CD4-positive, alpha-beta T cell treated with Interleukin-12 subunit alpha and Interleukin-12 subunit beta, for 1 hour (primary cell): Measurements from ENCODE around the gene TEX264.
"Not testable (repeated sequence)": the region's sequence is repeated elsewhere in the genome, so short reads cannot be mapped to it uniquely, and the experiment has no call there.

Experiments used
- DNase-seq: peaks from one replicate; pipeline ENCODE4 v3.0.0-alpha.2; 2020

The TEX264 gene

DNA sequence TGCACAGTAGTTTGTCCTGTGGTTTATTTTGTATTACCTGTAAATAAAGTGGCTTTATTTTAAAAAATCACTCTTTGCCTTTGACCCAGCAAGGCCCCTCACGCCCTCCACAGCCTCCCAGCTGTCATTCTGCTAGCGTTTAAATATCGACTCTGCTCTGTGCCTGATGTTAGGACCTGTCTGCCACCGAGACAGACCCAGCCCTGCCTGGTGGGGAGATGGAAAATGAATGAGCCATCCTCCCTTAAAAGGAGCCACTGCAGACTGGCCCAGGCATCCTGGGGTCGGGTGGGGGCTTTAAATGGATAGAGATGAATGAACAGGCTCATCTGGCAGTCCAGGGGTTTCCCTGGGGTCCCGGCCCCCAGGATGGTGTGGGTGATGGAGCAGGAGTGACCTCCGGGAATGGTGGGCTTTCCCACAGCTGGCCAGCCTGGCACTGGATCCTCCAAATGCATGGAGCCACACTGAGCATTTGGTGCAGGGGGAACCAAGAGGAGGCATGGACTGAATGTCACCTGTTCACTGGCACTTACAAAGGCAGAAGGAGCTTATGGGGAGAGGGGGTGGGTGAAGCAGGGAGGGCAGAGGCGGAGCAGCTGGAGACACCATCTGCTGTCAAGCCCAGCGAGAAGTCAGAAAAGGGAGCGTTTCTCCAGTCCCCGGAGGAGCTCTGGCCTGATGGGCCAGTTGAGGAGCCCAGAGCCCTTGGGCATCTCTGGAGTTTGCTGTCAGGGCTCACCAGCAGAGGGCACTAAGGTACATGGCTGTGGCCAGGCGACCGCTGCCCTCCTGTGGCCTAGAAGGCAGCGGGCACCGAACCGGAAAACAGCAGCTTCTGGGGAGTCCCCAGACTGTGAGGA is 47.7 kb downstream of the TEX264 start:
- DNase-seq = peak; percentile 55

DNA sequence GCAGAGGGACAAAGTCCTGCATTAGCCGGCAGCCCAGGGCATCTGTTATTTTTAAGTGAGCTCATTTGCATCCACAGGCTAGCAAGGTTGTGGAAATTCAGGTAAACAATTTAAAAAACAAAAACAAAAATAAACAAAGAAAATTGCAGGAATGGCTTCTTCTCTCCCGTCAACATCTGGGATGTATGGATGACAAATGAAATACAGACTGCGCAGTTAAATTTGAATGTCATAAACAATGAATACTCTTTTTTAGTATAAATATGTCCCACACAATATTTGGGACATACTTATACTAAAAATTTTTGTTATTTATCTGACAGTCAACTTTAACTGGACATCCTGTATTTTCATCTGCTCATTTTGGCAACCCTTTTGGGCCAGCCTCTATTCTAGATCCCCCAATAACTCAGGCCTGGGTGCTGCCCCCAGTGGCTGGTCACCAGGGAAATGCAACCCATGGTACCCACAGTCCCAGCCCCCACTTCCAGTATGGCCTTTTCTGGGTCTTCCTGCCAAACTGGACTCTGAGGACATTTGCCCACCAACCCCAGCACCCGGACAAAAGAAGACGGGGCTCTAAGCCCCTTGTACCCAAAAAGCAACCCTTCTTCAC is 48.5 kb downstream of the TEX264 start:
- DNase-seq = no peak

DNA sequence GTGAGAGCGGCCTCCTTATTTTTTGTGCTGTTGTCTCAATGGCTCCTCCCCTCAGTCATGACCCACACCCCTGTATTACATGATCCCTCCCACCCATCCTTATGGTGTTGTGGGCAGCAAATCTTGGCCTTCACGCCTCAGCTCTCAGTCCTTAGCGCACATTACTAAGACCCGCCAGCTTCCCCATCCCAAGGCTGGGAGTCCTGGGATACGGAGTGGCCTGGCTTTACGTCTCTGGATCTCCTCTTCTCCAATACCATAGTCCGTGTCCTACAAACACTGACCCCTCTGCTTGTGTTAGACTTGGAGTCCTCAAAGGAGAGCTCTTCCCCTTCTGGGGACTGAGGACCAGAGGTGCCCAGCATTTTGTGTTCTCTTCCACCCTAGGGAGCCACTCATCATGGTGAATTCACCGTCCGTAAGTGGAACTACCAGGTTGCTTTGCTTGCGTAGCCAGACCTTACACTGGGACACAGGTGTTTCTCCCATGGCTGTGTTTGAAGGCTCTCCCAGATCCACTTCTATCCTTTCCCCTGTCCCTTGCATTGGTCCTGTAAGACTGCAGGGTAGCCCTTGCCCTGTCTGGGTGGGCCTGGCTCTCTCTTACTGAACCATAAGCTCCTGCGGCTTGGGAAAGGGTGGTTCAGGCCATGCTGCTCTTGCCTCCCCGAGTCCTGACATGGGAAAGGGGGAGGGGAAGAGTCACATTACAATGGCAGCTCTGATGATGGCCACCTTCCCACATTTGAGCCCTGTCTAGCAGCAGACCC is 49.4 kb downstream of the TEX264 start:
- DNase-seq = no peak

DNA sequence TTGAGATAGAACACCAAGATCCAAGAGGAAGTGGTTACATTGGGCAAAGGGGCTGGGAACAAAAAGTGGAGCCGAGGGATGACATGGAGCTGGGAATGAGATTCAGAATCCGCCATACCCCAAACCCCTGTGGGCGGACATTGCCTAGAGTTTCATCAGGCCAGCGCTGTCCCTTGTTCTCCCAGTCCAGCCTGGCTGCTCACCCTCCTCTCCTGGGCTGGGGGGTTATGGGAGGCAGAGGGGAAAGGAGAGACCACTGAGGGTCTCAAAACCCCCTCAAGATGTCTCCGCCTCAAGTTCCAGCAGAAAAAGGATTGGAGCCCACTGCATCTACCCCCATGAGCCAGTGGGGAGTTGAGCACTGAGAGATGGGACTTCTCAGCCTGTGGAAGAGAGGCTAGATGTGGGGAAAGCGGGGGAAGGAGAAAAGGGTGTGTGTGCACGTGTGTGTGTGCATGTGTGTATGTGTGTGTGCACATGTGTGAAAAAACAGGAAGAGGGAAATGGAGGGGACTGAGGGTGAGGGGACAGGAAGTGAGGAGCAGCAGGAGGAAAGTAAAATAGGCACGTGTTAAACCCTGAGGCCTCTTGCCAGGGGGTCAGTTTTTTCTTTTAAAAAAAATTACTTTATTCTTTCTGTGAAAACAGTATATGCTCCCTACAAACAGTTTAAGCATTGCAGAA is 50.2 kb downstream of the TEX264 start:
- no peak for DNase-seq

DNA sequence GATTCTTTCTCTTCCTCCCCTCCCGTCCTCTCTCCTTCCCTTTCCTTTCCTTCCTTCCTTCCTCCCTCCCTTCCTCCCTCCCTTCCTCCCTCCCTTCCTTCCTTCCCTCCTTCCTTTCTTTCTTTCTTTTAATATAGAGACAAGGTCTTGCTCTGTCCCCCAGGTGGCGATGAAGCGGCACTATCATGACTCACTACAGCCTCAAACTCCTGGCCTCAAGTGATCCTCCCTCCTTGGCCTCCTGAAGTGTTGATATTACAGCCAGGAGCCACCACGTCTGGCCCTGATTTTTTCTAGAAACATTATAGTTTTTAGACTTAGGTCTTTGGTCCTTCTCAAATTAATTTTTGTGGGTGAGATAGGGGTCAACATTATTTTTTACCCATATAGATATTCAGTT is 51.3 kb downstream of the TEX264 start:
- no peak for DNase-seq

DNA sequence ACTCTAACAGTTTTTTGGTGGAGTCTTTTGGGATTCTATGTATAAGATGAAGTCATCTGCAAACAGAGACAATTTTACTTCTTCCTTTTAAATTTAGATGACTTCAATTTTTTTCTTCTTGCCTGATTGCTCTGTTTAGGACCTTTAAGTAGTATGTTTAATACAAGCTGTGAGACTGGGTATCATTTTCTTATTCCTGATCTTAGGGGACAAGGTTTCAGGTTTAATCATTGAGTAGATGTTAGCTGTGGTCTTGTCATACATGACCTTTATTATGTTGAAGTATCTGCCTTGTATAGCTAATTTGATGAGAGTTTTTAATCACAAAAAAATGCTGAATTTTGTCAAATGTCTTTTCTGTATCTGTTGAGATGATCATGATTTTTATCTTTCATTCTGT is 56.4 kb downstream of the TEX264 start:
- no peak for DNase-seq

DNA sequence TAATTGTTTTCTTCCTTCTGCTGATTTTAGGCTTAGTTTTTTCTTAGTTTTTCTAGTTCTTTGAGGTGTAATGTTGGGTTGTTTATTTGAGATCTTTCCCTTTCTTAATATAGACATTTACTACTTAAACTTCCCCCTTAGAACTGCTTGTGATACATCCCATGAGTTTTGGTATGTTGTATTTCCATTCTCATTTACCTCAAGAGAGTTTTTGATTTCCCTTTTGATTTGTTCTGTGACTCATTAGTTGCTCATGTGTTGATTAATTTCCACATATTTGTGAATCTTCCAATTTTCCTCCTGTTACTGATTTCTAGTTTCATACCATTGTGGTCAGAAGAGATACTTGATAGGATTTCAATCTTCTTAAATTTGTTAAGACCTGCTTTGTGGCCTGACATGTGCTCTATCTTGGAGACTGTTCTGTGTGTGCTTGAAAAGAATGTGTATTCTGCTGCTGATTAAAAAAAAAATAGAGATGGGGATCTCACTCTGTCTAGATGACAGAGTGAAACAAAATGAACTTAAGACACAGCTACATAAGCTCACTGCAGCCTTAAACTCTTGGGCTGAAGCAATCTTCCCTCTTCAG is 58.1 kb downstream of the TEX264 start:
- no peak for DNase-seq

DNA sequence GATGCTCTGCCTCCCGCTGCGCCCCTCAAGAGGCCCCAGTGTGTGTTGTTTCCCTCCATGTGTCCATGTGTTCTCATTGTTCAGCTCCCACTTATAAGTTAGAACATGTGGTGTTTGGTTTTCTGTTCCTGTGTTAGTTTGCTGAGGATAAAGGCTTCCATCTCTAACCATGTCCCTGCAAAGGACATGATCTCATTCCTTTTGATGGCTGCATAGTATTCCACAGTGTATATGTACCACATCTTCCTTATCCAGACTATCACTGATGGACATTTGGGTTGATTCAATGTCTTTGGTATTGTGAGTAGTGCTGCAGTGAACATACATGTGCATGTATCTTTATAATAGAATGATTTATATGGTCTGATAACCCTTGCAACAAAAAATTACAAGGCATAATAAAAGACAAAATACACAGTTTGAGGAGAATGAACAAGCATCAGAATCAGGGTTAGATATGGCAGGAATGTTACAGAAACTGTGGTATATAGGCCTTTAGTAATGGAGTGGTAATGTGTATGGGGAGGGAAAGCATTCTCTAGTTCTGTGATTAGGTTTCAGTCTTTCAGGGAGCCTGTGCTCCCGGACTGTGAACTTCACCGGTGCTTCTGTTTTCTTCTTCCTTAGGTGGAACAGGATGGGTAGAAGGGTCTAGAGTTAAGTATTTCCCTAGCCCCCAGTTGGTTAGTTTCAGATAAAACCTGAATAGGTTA is 63.0 kb downstream of the TEX264 start:
- DNase-seq = no peak

DNA sequence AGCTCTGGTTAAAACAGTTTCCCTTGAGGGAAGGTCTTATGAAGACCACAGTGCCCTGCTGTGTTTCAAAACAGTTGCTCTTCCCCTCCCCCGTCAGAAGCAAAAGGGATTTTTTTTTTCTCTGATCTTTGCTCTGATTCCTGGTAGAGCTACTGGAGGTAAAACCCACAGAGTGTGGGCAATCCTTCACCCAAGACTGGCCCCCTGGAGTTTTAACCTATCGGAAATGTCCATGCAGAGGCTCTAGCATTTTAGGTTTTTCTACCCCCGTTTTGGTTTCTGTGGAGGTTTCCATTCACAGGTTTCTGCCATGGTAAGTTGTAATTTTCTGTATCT is 63.5 kb downstream of the TEX264 start:
- DNase-seq = no peak

DNA sequence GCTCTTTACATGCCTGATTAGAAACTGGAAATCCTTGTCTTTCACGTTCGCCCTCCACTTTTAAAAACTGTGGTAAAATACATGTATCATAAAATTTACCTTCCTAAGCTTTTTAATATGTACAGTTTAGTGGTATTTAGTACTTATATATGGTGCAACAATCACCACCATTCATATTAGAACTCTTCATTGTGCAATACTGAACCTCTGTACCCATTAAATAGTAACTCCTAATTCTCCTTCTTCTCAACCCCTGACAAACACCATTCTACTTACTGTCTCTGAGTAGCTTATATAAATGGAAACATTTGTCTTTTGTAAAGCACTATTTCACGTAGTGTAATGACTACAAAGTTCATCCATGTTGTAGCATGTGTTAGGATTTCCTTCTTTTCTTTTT is 64.0 kb downstream of the TEX264 start:
- DNase-seq = no peak

DNA sequence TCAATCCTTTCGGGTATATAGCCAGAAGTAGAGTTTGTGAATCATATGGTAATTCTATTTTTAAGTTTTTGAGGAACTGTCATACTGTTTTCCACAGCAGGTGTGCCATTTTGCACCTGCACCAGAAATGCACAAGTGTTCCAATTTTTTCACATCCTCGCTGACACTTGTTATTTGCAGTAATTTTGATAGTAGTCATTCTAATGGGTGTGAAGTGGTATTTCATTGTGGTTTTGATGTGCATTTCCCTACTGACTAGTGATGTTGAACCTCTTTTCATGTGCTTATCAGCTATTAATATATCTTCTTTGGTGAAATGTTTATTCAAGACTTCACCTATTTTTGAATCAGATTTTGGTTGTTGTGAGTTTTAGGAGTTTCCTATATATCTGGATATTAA is 64.9 kb downstream of the TEX264 start:
- DNase-seq = no peak

DNA sequence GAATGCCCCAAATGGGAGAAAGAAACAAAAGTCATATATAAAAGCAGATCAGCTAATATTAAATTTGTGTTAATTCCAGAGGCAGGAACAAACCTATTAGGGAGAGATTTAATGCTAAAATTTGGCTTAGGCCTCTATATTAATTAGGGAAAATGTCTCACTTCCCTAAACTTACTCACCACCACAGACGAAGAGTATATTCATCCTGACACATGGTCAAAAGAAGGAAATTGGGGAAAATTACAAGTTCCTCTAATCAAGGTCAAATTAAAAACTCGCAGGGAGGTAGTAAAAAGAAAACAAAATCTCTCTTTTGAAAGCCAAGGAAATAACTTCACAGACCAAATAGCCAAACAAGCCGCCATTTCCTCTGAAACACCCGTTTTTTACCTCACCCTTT is 68.1 kb downstream of the TEX264 start:
- no peak for DNase-seq

DNA sequence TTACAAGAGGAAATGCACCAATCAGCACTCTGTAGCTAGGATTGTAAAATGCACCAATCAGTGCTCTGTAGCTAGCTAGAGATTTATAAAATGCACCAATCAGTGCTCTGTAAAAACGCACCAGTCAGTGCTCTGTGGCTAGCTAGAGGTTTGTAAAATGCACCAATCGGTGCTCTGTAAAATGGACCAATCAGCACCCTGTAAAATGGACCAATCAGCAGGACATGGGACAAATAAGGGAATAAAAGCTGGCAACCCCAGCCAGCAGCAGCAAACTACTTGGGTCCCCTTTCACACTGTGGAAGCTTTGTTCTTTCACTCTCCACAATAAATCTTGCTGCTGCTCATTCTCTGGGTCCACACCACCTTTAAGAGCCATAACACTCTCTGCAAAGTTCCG is 71.3 kb downstream of the TEX264 start:
- DNase-seq = not testable (repeated sequence)

DNA sequence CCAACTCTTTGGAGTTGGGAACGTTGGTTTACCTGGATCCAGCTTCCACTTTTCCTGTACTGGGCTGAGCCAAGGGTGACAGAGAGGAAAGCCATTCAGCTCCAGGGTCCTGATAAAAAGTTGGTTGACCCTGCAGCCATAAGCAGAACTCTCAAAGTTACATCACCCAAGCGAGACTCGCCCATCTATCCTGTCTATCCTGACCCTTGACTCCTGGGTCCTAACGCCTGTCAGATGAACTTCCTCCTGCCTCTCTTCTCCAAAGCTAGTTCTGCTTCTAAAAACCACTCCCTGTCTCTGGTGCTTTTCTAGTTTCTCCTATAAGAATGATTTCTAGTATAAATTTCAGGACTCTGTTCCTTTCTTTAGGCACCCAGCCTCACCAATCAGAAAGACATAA is 71.9 kb downstream of the TEX264 start:
- DNase-seq = not testable (repeated sequence)

DNA sequence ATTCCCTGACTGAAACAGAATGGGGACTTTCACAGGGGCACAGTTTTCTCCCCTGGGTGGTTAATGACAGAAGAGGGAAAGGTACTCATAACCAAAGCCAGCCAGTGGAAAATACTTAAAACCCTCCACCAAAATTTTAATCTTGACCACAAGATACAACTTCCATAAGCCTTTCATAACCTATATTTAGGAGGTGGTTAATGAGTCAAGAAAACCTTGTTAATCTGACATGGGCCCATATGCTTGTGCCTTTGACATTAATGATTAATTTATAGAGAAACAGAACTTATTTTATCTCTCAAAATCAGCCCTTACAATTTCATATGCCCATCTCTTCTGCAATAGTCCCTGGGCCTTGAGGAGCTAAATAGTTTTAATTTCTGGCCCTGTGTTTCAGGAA is 76.8 kb downstream of the TEX264 start:
- no peak for DNase-seq

DNA sequence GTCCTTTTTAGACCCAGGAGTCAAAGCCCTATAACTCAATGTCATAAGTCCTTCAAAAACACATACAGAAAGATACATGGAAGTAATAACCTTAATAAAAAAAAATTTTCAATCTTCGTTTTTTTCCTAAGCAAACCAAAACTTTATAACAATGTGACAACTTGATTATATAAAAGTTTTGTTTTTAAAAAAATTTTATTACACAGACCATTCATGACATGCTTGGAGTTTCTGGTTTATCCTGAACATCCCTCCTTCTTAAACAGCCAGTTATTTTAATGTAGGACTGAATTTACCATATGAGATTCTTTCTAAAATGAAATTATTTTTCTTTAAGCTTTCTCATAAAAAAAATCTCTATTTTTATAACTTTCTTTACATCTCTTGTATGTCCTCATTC is 77.3 kb downstream of the TEX264 start:
- no peak for DNase-seq

DNA sequence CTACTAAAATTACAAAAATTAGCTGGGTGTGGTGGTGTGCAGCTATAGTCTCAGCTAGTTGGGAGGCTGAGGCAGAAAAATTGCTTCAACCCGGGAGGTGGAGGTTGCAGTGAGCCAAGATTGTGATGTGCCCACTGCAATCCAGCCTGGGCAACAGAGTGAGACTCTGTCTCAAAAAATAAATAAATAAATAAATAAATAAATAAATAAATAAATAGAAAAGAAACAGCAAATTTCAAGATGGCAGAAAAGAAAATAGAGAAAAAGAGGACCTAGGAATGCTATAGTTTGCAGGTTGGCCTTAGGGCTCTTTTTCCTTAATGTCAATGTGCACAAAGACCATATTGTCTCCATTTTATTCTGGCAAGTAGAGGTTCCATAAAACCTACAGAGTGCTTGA is 79.8 kb downstream of the TEX264 start:
- no peak for DNase-seq

DNA sequence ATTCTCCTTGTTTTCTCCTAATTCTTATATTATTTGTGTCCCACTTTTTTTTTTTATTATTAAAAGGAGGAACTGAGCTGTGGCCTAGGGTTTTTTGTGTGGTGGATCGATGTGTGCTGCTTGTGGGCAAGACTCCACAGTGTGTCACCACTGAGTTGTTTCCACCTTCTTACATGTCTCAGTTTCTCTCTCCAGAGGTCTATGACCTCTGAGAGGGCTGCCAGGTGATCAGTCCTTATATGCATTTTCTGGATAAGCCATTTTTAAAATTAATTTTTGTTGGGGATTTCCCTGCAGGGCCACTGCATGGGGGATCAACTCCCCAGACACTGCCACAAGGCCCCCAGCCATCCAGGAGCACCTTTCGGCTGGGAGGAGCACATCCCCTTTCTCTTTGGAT is 80.2 kb downstream of the TEX264 start:
- DNase-seq = no peak
